HG02970 (cell line): ENCODE results near the gene CELSR1.
A peak's percentile ranks its signal among the peaks of the same experiment; 100 is the strongest.

Source experiments
- ATAC-seq: cut with Tn5 transposase; IDR thresholded peaks from one replicate; pipeline ENCODE4 v1.9.1; 2021; ENCODE audit warnings: mild to moderate bottlenecking, moderate library complexity, moderate number of reproducible peaks; ENCODE audit not compliant: unreplicated experiment, low FRiP score

Gene CELSR1

GRCh38 chr22:46537225-46537945, at the start of gene CELSR1:
CELSR1 (minus strand) TSS chr22:46537620; CDS start chr22:46537170, 450 bp downstream.
- ATAC-seq: no peak

GRCh38 chr22:46587061-46587460, 49.6 kb upstream of the CELSR1 start:
- no peak for ATAC-seq

- ATAC-seq: no peak
Observed at GRCh38 chr22:46586531-46587011, 49.2 kb upstream of the CELSR1 start.

- ATAC-seq: no peak
Observed at GRCh38 chr22:46586123-46586519, 48.7 kb upstream of the CELSR1 start.

GRCh38 chr22:46585340-46586122, 48.1 kb upstream of the CELSR1 start:
- ATAC-seq: no peak

GRCh38 chr22:46584081-46584921, 46.9 kb upstream of the CELSR1 start:
- ATAC-seq: no peak

- no peak for ATAC-seq
Observed at GRCh38 chr22:46583571-46583970, 46.2 kb upstream of the CELSR1 start.

- no peak for ATAC-seq
Observed at GRCh38 chr22:46582281-46582933, 45.0 kb upstream of the CELSR1 start.

GRCh38 chr22:46581538-46582244, 44.3 kb upstream of the CELSR1 start:
- no peak for ATAC-seq

- ATAC-seq: no peak
Observed at GRCh38 chr22:46580940-46581537, 43.6 kb upstream of the CELSR1 start.

GRCh38 chr22:46579751-46580449, 42.5 kb upstream of the CELSR1 start:
- no peak for ATAC-seq

GRCh38 chr22:46578824-46579561, 41.6 kb upstream of the CELSR1 start:
- no peak for ATAC-seq

GRCh38 chr22:46578251-46578823, 40.9 kb upstream of the CELSR1 start:
- ATAC-seq: no peak

GRCh38 chr22:46577368-46578249, 40.2 kb upstream of the CELSR1 start:
- no peak for ATAC-seq

GRCh38 chr22:46576556-46577367, 39.3 kb upstream of the CELSR1 start:
- peak; percentile 61 for ATAC-seq
